SK-N-SH (cell line): ENCODE measurements around the gene TADA2B. TPM values are rescaled to one million over a fixed set of nuclear protein-coding genes. Genes with fewer than 3 reads are reported as not detected.

Experiments
- CTCF ChIA-PET: fragments of 300-600, 350-600 bp; formaldehyde crosslinking; extraction: SDS; loops from one replicate; lab custom pipeline; 2021; lab: Yijun Ruan, JAX
- POLR2A ChIA-PET: fragments of 350-600 bp; sonication (Branson Sonifier 250); formaldehyde crosslinking; extraction: SDS; loops from one replicate; lab custom pipeline; 2020; ENCODE audit warnings: antibody characterized with exemption, inconsistent platforms; lab: Yijun Ruan, JAX
- DNase-seq: peaks from one replicate; pipeline ENCODE4 v3.0.0; 2012
- H2AFZ ChIP-seq: fragments of 200-600 bp; sonication (generic); 2 replicates; pipeline ENCODE4 v1.8.1; 2016; ENCODE audit warnings: antibody characterized with exemption, mild to moderate bottlenecking, low read depth
- H3F3A ChIP-seq: fragments of 200-600 bp; sonication (generic); replicated peaks from 2 replicates; pipeline ENCODE3; 2016; ENCODE audit warnings: antibody characterized with exemption, mild to moderate bottlenecking; ENCODE audit not compliant: insufficient read depth
- H3K27ac ChIP-seq, 2 experiments: fragments of 200-500 bp in 1 of 2; fragments of 200-600 bp in 1 of 2; sonication (Bioruptor generic) in 1 of 2; sonication (generic), shearing (Covaris generic) in 1 of 2; 2 replicates each; pipeline versions ENCODE4 v1.5.1 to v1.6.1; 2014 to 2016; ENCODE audit warnings: low read depth in 2 of 2, inconsistent platforms in 1 of 2, low read length in 1 of 2, mild to moderate bottlenecking in 1 of 2, mixed read lengths in 1 of 2
- H3K27me3 ChIP-seq: fragments of 200-600 bp; sonication (generic), shearing (Covaris generic); 2 replicates; pipeline ENCODE4 v1.6.1; 2016; ENCODE audit warnings: mixed run types; ENCODE audit not compliant: insufficient read depth
- H3K36me3 ChIP-seq, 2 experiments: fragments of 200-500 bp in 1 of 2; fragments of 200-600 bp in 1 of 2; sonication (Bioruptor generic) in 1 of 2; sonication (generic) in 1 of 2; replicated peaks in 1 of 2; 2 replicates each; pipeline versions ENCODE3 to v1.5.1; 2014 to 2016; ENCODE audit warnings: low read length in 1 of 2, mild to moderate bottlenecking in 1 of 2; ENCODE audit not compliant: insufficient read depth in 2 of 2, control insufficient read depth in 1 of 2
- H3K4me1 ChIP-seq, 2 experiments: fragments of 200-500 bp in 1 of 2; fragments of 200-600 bp in 1 of 2; sonication (Bioruptor generic) in 1 of 2; sonication (generic), shearing (Covaris generic) in 1 of 2; 2 replicates each; pipeline versions ENCODE4 v1.5.1 to v1.6.1; 2014 to 2016; ENCODE audit warnings: low read depth in 1 of 2, low read length in 1 of 2, mixed run types in 1 of 2; ENCODE audit not compliant: insufficient read depth in 2 of 2, control insufficient read depth in 1 of 2
- H3K4me2 ChIP-seq: fragments of 200-600 bp; sonication (generic), shearing (Covaris generic); 2 replicates; pipeline ENCODE4 v1.6.1; 2017; ENCODE audit warnings: mixed run types
- H3K4me3 ChIP-seq, 2 experiments: fragments of 200-500 bp in 1 of 2; fragments of 200-600 bp in 1 of 2; sonication (Bioruptor generic) in 1 of 2; sonication (generic), shearing (Covaris generic) in 1 of 2; 2 replicates each; pipeline versions ENCODE4 v1.5.1 to v1.8.1; 2014 to 2016; ENCODE audit warnings: low read depth in 2 of 2, inconsistent platforms in 1 of 2, low read length in 1 of 2, mild to moderate bottlenecking in 1 of 2, mixed read lengths in 1 of 2, moderate library complexity in 1 of 2
- H3K79me2 ChIP-seq: fragments of 200-600 bp; sonication (generic); 2 replicates; pipeline ENCODE4 v1.8.1; 2017; ENCODE audit warnings: mild to moderate bottlenecking; ENCODE audit not compliant: insufficient read depth
- H3K9ac ChIP-seq: fragments of 200-600 bp; sonication (generic); 2 replicates; pipeline ENCODE4 v1.6.1; 2017; ENCODE audit warnings: mixed run types
- H3K9me2 ChIP-seq: fragments of 200-600 bp; sonication (generic); 2 replicates; pipeline ENCODE4 v1.6.1; 2017; ENCODE audit warnings: mixed run types
- H3K9me3 ChIP-seq: fragments of 200-600 bp; sonication (generic); 2 replicates; pipeline ENCODE4 v1.6.1; 2017; ENCODE audit warnings: mixed run types, mild to moderate bottlenecking, moderate library complexity
- H4K20me1 ChIP-seq: fragments of 200-600 bp; sonication (generic); 2 replicates; pipeline ENCODE4 v1.6.1; 2017; ENCODE audit warnings: mild to moderate bottlenecking, mixed run types; ENCODE audit not compliant: insufficient read depth
- CHD2 ChIP-seq: fragments of 150-350 bp; IDR thresholded peaks from 2 replicates; pipeline ENCODE4 v1.6.1; 2018; ENCODE audit warnings: low read length; ENCODE audit not compliant: partially characterized antibody
- EP300 ChIP-seq, 2 experiments: IDR thresholded peaks; 2 replicates each; pipeline versions ENCODE4 v1.4.0 to v1.6.1; 2012; ENCODE audit warnings: borderline replicate concordance in 1 of 2, low read depth in 1 of 2, low read length in 1 of 2
- EZH2phosphoT487 ChIP-seq: fragments of 200-600 bp; sonication (generic); IDR thresholded peaks from 2 replicates; pipeline ENCODE4 v1.6.1; 2017; ENCODE audit warnings: low read depth, mixed run types, mild to moderate bottlenecking, antibody characterized with exemption, moderate library complexity, borderline replicate concordance
- FOSL2 ChIP-seq: IDR thresholded peaks from 2 replicates; pipeline ENCODE4 v1.4.0; 2012; ENCODE audit warnings: low read depth, mild to moderate bottlenecking, moderate library complexity, borderline replicate concordance
- FOXJ3 ChIP-seq: sonication (generic); formaldehyde crosslinking; IDR thresholded peaks from 2 replicates; pipeline ENCODE4 v1.5.1; 2020; ENCODE audit warnings: mild to moderate bottlenecking, missing genetic modification reagents
- GABPA ChIP-seq: IDR thresholded peaks from 2 replicates; pipeline ENCODE4 v1.4.0; 2012; ENCODE audit warnings: low read depth, mild to moderate bottlenecking
- GATA2 ChIP-seq: sonication (generic); formaldehyde crosslinking; IDR thresholded peaks from 2 replicates; pipeline ENCODE4 v1.5.0; 2020; ENCODE audit warnings: mild to moderate bottlenecking, missing genetic modification reagents
- MAX ChIP-seq: IDR thresholded peaks from 2 replicates; pipeline ENCODE4 v1.4.0; 2012; ENCODE audit warnings: low read depth
- MXI1 ChIP-seq: IDR thresholded peaks from 2 replicates; pipeline ENCODE4 v1.6.1; 2012; ENCODE audit warnings: mild to moderate bottlenecking, low read depth, low read length, improper control_type of control experiment
- NFIC ChIP-seq: IDR thresholded peaks from 2 replicates; pipeline ENCODE4 v1.4.0; 2012; ENCODE audit warnings: borderline replicate concordance
- NRF1 ChIP-seq: IDR thresholded peaks from 2 replicates; pipeline ENCODE4 v1.6.1; 2012; ENCODE audit warnings: low read depth, mild to moderate bottlenecking, low read length
- POLR2AphosphoS5 ChIP-seq: IDR thresholded peaks from 2 replicates; pipeline ENCODE4 v1.6.1; 2012; ENCODE audit warnings: low read depth, low read length
- RAD21 ChIP-seq: IDR thresholded peaks from 2 replicates; pipeline ENCODE4 v1.6.1; 2012; ENCODE audit warnings: mild to moderate bottlenecking, low read length
- RCOR1 ChIP-seq: fragments of 150-350 bp; IDR thresholded peaks from 2 replicates; pipeline ENCODE4 v1.6.1; 2017; ENCODE audit warnings: antibody characterized with exemption, low read length
- RXRA ChIP-seq: IDR thresholded peaks from 2 replicates; pipeline ENCODE4 v1.4.0; 2012; ENCODE audit warnings: low read depth, mild to moderate bottlenecking, borderline replicate concordance
- SMC3 ChIP-seq: IDR thresholded peaks from 2 replicates; pipeline ENCODE4 v1.6.1; 2012; ENCODE audit warnings: low read depth, low read length, improper control_type of control experiment
- TCF12 ChIP-seq: IDR thresholded peaks from 2 replicates; pipeline ENCODE4 v1.4.0; 2012
- TEAD4 ChIP-seq: IDR thresholded peaks from 2 replicates; pipeline ENCODE4 v1.4.0; 2012; ENCODE audit warnings: mild to moderate bottlenecking, borderline replicate concordance; ENCODE audit not compliant: insufficient read depth
- USF1 ChIP-seq: IDR thresholded peaks from 2 replicates; pipeline ENCODE4 v1.4.0; 2012; ENCODE audit warnings: low read depth, borderline replicate concordance
- WGBS: methylation state at CpG from one replicate; pipeline ENCODE4 v1.1.6; 2017; ENCODE audit warnings: low lambda C conversion rate; 5-methylcytosine and 5-hydroxymethylcytosine counted together
- polyA plus RNA-seq, 3 experiments: library from polyadenylated mRNA; depleted of rRNA; stranded (reverse); fragments of >200 nt; gene quantifications; 2 replicates each; pipeline ENCODE4 v1.2.3, GENCODE V29; 2012
- TF ChIP-seq, protein P1 (sequence below): fragments of 200-600 bp; sonication (generic); IDR thresholded peaks from 2 replicates; pipeline ENCODE4 v1.6.1; 2017; ENCODE audit warnings: antibody characterized with exemption, mild to moderate bottlenecking, moderate library complexity

The TADA2B gene
- polyA plus RNA-seq, 1 of the 3 experiments (the other 2 are of a cell fraction): 8.0 TPM

GRCh38 chr4:7041801-7042502 is 1.2 kb upstream of the TADA2B start:
- ChIA-PET CTCF (interaction anchor here (0.7 to 6.1 kb wide), 9 partner anchors 11 to 69 kb away, joined by 3 to 80 read pairs (median 9); partner anchors contain the start of gene GRPEL1), POLR2A (interaction anchor here (1.9 kb wide), 1 partner anchor 26 kb away, joined by 14 read pairs; the partner anchor contains the start of gene GRPEL1)
- peaks cover 17 to 29% of the 10 kb centered on the region in 2 experiments for H3K4me1 ChIP-seq
- TF ChIP-seq RAD21 (no peak), MAX (no peak), CHD2 (no peak)
- peaks cover 9% of the 10 kb centered on the region for H3F3A ChIP-seq
- peak overlapping the region; percentile 100 for H3K4me2 ChIP-seq
- peak overlapping the region; percentile 76 for H2AFZ ChIP-seq
- no peaks in the 10 kb centered on the region for H3K27me3 ChIP-seq
- H3K9me2 ChIP-seq: no peaks in the 10 kb centered on the region
- peaks cover 28% of the 10 kb centered on the region; the same call in 1 of the 2 replicates for H4K20me1 ChIP-seq
- H3K79me2 ChIP-seq: peaks cover 40% of the 10 kb centered on the region
- H3K9ac ChIP-seq: peak overlapping the region; percentile 86
- no peaks in the 10 kb centered on the region for H3K36me3 ChIP-seq
- WGBS: 51% methylated on average over 33 of the region's 42 CpGs
- H3K4me3 ChIP-seq: peak overlapping the region; percentile 84 to 85
- H3K27ac ChIP-seq: peak overlapping the region; percentile 8 to 88; a peak in 2 of 4 replicates
- DNase-seq: no peak
- H3K9me3 ChIP-seq: no peaks in the 10 kb centered on the region

GRCh38 chr4:7042503-7043283 is 479 bp upstream of the TADA2B start:
- peak; percentile 100 for DNase-seq
- peak overlapping the region; percentile 8 to 88; a peak in 2 of 4 replicates for H3K27ac ChIP-seq
- H3K9ac ChIP-seq: peak overlapping the region; percentile 86
- H2AFZ ChIP-seq: peak overlapping the region; percentile 76
- H4K20me1 ChIP-seq: peaks cover 35% of the 10 kb centered on the region; the same call in 1 of the 2 replicates
- ChIA-PET POLR2A (interaction anchor here (0.8 to 1.9 kb wide), 4 partner anchors 25 to 133 kb away, joined by 3 to 14 read pairs (median 4); partner anchors contain the start of genes GRPEL1 and TBC1D14), CTCF (interaction anchor here (0.6 to 6.1 kb wide), 36 partner anchors 8 to 1333 kb away, joined by 3 to 80 read pairs (median 4); partner anchors contain the start of gene GRPEL1)
- H3K36me3 ChIP-seq: no peaks in the 10 kb centered on the region
- H3K27me3 ChIP-seq: no peaks in the 10 kb centered on the region
- peaks cover 15 to 29% of the 10 kb centered on the region in 2 experiments for H3K4me1 ChIP-seq
- peak overlapping the region; percentile 100 for H3K4me2 ChIP-seq
- H3K9me2 ChIP-seq: no peaks in the 10 kb centered on the region
- peaks cover 9% of the 10 kb centered on the region for H3F3A ChIP-seq
- peak overlapping the region; percentile 84 to 85 for H3K4me3 ChIP-seq
- peaks cover 47% of the 10 kb centered on the region for H3K79me2 ChIP-seq
- 3% methylated on average over 14 of the region's 90 CpGs for WGBS
- no peaks in the 10 kb centered on the region for H3K9me3 ChIP-seq
- no peak for TF ChIP-seq EZH2phosphoT487
- TF ChIP-seq POLR2AphosphoS5: no peak
- TF ChIP-seq, protein P1, sequence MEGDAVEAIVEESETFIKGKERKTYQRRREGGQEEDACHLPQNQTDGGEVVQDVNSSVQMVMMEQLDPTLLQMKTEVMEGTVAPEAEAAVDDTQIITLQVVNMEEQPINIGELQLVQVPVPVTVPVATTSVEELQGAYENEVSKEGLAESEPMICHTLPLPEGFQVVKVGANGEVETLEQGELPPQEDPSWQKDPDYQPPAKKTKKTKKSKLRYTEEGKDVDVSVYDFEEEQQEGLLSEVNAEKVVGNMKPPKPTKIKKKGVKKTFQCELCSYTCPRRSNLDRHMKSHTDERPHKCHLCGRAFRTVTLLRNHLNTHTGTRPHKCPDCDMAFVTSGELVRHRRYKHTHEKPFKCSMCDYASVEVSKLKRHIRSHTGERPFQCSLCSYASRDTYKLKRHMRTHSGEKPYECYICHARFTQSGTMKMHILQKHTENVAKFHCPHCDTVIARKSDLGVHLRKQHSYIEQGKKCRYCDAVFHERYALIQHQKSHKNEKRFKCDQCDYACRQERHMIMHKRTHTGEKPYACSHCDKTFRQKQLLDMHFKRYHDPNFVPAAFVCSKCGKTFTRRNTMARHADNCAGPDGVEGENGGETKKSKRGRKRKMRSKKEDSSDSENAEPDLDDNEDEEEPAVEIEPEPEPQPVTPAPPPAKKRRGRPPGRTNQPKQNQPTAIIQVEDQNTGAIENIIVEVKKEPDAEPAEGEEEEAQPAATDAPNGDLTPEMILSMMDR: peak; percentile 22
- peak; percentile 24; the same call in 1 of the 2 replicates for TF ChIP-seq MAX
- no peak for TF ChIP-seq TCF12
- TF ChIP-seq SMC3: peak; percentile 23; the same call in 1 of the 2 replicates
- no peak for TF ChIP-seq RXRA
- TF ChIP-seq FOSL2: no peak
- TF ChIP-seq CHD2: peak; percentile 46
- TF ChIP-seq FOXJ3 (CRISPR knock-in tag): no peak
- TF ChIP-seq GATA2 (CRISPR knock-in tag): no peak
- no peak for TF ChIP-seq TEAD4
- TF ChIP-seq NFIC: no peak
- TF ChIP-seq EP300 (IDR thresholded peaks at IDR 0.05; ENCODE audit: borderline replicate concordance in 1 of 2, low read depth in 1 of 2, low read length in 1 of 2): 0 out of 4 replicates have a peak, but pooled peaks of 1 of the 2 experiments have one; percentile 11
- peak; percentile 89 for TF ChIP-seq NRF1
- no peak for TF ChIP-seq USF1
- TF ChIP-seq MXI1: peak; percentile 93
- TF ChIP-seq GABPA: no peak
- no peak for TF ChIP-seq RCOR1
